GM18507 (cell line): ENCODE results near the gene OR1F1.
"Not testable (repeated sequence)": the region's sequence is repeated elsewhere in the genome, so short reads cannot be mapped to it uniquely, and the experiment has no call there.

ENCODE experiments used
- DNase-seq: peaks from one replicate; pipeline ENCODE4 v3.0.0; 2011; ENCODE audit warnings: low read depth; ENCODE audit not compliant: insufficient read length; ENCODE audit errors: extremely low spot score
- FAIRE-seq: peaks from 2 replicates; lab custom pipeline; 2011; peaks lifted over from hg19 to GRCh38; lab: Jason Lieb, UNC

The OR1F1 gene

DNA sequence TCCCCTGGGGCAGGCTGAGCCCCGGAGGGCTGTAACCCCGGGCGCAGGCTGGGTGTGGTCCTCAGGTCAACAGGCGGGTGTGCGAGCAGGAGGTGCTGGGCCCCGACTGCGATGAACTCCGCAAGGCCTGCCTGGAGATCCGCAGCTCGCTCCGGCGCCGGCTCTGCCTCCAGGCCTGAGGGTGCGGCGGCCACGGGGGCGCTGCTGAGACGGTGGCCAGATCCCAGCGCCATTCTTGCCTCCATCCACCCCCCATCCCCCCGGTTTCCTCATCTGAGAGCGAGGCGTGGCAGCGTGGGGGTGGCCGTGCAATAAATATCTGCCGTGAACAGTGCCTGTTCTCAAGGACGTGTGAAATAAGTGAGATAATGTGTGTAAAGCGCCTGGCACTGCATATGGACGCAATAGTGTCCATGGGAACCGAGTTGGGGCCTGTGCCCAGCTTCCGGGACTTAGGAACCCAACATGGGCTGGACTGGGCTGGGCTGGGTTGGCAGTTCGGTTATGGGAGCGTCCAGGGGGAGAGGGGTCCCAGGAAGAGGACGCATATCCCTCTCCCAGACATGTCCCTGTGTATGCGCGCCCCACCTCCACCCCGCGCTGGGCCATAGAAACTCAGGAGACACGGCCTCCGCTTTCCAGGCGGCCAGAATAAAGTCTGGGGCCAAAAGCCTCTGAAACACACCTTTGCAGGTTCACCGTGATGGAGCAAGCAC lies 38.2 kb upstream of the OR1F1 start:
- FAIRE-seq (no peak), DNase-seq (no peak)

DNA sequence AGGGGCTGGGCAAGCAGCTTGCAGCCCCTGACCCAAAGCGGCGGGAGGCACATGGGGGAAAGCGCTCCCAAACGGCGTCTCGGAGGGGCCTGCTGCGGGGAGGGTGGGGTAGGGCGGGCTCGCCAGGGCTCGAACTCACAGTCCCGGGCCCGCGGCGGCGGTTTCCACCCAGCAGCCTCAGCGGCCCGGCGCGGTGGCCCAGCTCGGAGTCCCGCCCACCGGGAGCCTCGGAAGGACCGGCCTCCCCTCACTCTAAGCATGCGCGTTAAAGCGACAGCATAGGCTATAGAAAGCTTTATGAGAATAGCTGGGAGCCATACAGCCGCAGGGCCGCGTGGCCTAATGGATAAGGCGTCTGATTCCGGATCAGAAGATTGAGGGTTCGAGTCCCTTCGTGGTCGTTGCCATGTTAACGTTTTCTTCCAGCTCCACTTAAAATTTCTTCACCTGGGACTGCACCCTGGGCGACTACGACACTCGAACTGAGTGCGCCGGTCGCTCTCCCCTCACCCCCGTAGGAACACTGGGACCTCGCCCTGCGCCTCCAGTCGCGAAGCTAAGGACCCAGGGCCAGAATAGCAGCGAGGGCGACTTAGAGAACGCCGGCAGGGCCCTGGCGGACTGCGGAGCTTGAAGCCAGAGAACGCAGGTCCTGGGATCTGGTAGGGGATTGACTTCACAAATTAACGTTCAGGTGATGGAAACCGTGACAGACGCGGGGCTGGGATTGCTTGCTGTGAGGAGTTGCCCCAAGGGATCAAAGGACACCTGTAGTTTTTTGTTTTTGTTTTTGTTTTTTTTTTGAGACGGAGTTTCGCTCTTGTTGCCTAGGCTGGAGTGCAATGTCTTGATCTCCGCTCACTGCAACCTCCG lies 37.4 kb upstream of the OR1F1 start:
- peak; percentile 87 for FAIRE-seq
- DNase-seq, result peak; percentile 94

DNA sequence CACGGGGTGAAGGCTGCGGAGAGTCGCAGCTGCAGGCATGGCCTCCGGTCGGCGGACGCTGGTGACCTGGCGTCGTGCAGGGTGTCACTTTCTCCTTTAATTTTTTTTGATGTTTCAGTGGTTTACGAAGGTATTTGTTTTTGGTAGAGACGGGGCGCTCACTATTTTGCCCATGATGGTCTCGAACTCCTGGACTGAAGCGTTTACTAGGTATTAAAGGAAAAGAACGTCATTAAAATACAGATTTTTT lies 36.1 kb upstream of the OR1F1 start:
- no peak for FAIRE-seq
- no peak for DNase-seq

DNA sequence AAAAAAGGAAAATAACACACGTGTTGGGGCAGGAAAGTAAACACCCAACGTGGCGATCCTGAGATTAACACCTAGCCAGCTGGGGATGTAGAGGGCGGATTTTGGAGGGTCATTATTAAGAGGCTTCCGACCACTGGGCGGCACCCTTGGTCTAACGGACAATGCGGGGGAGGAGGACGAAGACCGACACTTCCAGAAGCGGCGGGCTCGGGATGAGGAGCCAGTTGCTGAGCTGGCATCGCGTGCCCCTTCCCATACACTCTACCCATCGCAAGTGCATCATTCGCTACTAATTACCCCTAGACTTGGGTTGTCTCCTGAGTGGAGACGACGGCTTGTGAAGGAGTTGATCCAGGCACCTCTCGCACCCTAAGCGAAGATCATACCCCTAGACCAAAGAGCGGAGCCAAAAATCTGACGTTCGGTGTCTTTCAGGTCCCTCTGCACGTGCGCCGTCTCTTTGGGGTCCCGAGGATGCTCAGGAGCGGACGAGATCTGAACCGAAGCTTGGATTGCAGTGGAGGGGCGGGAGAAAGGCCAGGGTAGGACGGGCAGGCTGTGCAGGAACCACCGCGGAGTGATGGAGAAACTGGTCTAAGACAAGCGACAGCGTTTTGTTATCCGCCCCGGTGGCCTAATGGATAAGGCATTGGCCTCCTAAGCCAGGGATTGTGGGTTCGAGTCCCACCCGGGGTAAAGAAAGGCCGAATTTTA lies 35.6 kb upstream of the OR1F1 start:
- DNase-seq (no peak), FAIRE-seq (no peak)

DNA sequence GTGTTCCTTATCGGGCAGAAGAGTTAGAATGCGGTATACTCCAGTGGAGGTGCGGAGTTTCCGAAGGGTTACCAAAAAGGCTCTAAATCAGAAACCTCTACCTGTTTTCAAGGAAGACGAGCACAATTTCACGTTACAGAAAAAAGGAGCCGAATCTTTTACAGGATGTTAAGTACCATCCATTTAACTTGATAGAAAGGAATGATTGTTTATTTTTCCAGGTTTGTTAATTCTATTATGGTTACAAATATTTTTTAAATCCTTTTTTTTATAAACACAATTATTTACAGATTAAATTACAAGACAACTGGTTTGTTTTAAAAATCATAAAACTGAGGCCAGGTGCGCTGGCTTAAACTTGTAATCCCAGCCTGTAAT lies 35.0 kb upstream of the OR1F1 start:
- DNase-seq (no peak), FAIRE-seq (no peak)

DNA sequence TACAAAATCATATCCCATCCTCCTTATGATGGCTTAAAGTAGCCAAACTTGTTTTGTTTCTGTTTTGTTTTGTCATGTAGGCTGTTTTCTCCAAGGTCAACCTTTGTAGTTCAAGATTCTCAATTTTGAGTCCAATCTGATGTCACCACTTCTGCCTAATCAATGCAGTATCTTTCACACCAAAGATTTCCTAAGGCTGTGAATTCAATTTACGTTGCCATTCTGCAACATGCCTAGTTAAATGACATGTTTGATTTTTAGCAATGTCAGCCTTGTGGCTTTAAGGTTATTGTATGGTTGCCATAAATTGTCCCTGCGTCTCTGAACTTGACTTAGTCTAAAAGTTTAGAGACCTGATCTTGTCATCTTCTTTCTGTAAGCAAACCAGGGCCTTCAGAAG lies 32.8 kb upstream of the OR1F1 start:
- FAIRE-seq, result no peak
- no peak for DNase-seq

DNA sequence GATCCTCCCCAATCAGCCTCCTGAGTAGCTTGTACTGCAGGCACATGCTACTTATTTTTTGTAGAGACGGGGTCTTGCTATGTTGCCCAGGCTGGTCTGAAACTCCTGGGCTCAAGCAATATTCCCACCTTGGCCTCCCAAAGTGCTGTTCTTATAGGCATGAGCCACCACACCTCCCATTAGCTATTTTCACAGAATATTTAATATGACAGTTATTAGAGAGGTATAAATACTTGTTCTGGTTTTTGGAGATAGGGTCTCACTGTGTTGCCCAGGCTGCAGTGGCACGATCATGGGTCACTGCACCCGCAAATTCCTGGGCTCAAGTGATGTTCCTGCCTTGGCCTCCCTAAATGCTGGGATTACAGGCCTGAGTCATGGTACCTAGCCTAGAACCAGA lies 32.0 kb upstream of the OR1F1 start:
- FAIRE-seq, result no peak

DNA sequence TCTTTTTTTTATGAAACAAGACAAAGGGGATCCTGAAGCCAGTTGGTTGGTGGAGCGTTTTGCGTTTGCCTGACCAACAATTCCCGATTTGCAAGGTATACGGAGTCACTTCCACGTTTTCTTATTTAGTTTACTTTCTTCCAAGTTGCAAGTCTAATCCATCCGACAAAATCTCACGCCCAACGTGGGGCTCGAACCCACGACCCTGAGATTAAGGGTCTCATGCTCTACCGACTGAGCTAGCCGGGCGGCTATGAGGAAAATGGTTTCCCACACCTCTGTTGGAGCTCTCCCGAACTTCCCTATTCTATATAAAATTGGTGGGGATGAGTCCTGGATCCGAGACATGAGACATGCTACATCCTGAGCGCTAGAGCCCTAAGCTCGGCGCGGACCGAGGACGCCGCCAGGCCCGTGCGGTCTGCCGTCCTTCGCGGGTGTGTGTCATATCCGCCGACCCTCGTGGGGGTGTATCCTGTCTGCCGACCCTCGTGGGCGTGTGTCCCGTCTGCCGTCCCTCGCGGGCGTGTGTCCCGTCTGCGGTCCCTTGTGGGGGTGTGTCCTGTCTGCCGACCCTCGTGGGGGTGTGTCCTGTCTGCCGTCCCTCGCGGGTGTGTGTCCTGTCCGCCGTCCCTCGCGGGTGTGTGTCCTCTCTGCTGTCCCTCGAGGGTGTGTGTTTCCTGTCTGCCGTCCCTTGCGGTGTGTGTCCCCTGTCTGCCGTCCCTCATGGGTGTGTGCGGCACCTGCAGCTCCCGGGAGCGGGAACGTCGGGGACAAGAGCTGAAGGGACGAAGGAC lies 30.6 kb upstream of the OR1F1 start:
- no peak for FAIRE-seq

More for the DNA sequence above, 32.0 kb upstream of the OR1F1 start:
- DNase-seq, result no peak

DNA sequence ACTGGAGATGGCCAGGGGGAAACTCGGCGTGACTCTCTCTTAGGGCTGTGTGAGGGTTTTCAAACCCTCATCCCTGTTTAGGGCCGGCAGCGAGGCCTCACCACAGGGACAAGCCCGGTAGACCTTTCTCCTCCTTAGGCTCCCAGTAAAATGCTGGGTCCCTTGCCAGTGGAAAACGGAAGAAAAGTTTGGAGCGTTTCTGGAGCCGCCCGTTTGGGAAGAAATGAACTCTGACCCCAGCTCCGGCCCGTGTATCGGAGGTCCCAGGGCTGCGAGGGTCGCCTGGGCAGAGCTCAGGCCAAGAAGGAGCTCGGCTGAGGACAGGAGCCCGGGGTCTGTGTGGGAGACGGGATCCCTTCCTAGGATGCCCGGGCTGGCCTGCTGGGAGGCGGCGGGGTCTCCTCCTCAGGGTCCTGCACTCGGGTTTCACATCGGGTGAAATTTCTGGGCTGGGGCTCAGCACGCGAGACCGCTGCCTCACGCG lies 29.9 kb upstream of the OR1F1 start:
- no peak for FAIRE-seq
- no peak for DNase-seq

More for the DNA sequence above, 30.6 kb upstream of the OR1F1 start:
- no peak for DNase-seq

DNA sequence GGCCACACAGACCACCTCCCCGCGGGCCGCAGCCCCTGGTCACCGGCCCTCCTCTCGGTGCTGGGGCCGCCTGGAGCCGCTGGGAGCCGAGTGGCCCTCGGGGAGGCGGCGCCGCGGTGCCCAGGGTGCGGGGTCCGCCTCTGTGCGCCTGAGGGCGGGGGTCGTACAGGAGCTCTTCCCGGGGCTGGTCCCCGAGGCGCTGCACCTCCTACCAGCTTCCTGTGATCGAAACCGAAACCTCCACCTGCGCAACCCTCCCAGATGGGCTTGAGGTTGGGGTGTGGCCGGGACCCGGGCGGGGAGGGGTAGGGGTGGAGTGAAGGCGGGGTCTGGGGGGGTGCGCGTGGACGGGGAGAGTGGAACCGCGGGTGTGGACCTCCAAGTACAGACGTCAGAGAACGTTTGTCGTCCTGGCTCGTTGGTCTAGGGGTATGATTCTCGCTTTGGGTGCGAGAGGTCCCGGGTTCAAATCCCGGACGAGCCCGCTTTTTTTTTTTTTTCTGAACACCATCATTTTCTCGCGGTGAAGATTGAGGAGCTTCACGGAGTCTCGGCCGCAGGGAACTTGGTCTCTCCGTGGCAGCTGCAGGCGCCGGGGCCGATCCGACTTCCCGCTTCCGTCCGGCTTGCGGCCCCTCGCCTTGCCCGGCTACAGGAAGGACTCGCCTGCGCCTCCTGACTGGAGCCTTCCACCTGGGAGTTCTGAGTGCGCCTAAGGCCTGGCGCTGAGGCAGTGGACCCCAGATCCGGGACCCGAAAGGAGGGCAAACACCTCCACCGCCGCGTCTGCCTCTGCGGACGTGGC lies 29.3 kb upstream of the OR1F1 start:
- DNase-seq (peak; percentile 85), FAIRE-seq (peak; percentile 80)

DNA sequence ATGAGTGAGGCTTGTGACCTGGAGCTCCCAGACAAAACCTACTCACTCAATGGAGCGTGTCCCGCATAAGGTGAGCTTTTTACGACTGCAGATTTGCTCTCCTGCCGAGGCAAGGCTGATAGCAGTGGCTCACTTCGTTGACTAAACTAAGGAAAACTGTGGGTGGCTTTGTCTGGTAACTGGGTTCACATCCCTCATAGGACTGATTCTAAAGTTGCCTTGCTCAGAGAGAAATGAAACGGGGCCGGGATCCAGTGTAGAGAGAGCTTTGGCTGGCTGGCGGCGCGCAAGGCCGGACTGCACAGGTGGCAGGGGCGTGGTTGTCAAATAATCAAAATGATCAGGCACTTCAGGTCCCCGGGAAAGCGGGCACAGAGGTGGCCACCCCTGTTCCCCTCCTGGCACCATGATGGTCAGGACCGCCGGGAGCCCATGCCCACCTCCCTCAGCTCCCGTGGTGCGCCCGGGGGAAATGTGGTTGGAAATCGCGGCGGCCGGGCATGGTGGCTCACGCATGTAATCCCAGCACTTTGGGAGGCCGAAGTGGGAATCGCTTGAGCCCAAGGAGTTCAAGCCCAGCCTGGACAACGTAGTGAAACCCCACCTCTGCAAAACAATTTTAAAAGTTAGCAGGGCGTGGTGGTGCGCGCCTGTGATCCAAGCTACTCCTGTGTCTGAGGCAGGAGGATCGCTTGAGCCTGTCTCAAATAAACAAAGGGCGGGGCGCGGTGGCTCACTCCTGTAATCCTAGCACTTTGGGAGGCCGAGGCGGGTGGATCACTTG lies 26.6 kb upstream of the OR1F1 start:
- DNase-seq (no peak), FAIRE-seq (no peak)

DNA sequence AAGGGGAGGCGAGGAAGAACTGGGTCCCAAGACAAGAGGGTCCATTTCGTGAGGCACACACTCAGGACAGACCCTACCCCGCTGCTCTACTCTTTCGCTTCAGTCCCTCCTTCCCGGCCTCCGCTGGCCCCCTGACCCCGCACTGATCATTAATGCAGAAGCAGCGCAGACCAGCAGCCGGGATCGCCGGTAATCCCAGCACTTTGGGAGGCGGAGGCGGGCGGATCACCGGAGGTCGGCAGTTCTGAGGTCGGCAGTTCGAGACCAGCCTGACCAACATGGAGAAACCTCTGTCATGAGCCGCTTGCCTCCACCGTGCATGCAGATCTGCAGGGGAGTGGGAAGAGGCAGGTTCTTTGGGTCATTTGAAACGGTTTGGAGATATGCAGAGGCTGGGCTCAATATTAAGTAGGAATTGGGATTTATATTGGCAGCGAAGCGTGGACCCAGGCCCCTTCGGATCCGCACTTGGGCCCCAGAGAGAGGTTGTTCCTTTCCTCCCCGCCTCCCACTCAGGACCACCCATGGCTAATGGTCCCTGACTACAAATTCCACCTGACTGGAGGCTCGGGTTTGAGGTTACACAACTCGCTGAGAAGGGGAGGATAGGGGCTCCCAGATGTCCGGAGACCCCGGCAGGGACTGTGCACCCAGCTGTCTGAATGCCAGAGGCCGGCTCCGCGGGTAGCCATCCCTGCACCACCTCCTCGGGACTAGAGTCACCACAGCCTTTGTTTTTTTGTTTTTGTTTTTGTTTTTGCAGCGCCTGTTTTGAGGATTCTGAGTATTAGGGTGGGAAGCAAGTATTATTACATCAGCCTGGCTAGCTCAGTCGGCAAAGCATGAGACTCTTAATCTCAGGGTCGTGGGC lies 23.6 kb upstream of the OR1F1 start:
- DNase-seq (no peak), FAIRE-seq (no peak)

DNA sequence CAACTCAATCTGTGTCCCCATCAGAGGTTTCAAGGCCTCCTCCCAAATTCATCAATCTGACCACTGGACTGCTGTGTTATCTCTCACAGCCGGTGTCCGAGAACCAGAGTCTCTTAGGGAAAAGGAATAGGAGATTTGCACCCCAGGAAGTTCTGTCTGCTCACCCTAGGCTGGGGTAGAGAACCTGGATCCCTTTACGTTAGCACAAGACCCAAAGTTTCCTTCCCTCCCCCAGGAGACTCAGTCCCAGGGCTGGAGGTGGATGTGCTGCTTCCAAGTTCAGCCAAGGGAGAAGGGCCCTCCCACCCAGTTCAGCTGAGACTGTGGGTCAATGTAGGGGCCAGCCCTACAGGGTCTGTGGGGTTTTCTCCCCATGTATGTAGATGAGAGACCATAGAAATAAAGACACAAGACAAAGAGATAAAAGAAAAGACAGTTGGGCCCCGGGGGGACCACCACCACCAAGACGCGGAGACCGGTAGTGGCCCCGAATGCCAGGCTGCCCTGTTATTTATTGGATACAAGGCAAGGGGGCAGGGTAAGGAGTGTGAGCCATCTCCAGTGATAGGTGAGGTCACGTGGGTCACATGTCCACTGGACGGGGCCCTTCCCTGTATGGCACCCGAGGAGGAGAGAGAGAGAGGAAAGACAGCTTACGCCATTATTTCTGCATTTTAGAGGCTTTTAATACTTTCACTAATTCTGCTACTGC lies 22.7 kb upstream of the OR1F1 start:
- no peak for DNase-seq
- no peak for FAIRE-seq

DNA sequence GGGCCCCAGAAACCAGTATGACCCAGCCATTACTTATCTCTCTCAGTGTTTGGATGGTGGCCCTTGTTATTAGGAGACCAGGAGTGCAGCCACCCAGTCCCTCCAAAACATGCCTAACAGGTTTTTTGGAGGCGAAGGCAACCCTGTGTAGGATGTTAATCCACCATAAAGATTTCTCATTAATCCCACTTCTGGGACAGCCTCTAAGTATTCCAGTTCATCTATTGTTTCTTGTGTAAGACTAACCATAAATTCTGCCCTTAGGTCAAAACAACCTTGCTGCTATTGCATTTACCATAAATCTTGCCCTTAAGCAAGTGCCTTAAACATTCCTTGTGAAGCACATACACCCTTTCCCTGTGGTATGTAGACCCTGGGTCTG lies 21.5 kb upstream of the OR1F1 start:
- DNase-seq, result no peak
- no peak for FAIRE-seq

DNA sequence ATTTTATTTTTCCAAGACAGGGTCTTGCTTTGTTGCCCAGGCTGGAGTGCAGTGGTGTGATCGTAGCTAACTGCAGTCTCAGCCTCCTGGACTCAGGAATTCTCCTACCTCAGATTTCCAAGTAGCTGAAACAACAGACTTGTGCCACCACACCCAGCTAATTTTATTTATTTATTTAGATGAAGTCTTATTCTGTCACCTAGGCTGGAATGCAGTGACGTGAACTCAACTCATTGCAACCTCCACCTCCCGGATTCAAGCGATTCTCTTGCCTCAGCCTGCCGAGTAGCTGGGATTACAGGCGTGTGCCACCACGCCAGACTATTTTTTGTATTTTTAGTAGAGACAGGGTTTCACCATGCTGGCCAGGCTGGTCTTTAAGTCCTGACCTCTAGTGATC lies 19.3 kb upstream of the OR1F1 start:
- not testable (repeated sequence) for FAIRE-seq, DNase-seq

DNA sequence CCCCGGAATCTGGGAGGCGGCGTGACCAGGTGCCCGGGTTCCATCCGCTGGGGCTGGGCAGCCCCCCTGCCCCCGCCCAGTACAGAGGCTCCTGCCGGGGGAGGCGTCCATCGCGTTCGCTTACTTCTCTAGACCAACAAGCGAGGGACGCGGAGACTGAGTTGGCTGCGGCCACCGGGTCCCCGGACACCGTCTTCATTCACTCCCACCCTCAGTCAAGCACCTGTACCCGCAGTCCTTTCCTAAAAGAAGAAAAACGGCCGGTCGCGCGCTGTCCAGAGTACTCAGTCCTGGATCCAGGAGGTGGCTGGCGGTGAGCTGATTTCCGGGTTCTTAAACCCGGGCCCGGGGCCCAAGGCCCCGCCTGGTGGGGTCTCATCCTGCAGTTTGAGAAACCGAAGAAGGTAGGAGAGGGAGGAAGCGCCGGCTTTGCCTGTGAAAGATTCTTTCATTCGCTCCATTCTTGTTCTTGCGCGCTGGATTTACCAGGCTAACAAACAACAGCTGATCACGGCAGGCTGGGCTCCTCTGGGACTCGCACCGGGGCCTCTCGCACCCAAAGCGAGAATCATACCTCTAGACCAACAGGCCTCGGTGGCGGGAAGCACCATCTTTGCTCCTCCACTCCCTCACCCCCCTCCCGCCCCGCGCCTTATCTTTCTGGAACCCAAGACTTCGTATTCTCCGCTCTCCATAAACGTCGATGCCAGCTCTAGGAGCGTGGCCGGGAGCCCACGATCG lies 17.4 kb upstream of the OR1F1 start:
- no peak for DNase-seq
- peak; percentile 24 for FAIRE-seq
